Gastrocnemius medialis (tissue), 4 donors: ENCODE results near the gene HSPA12B.

ENCODE experiments used
- CTCF ChIP-seq, 5 experiments: fragments of 450-650 bp in 3 of 5; fragments of 200-600 bp in 2 of 5; sonication (generic) in 2 of 5; IDR thresholded peaks in 4 of 5; conservative IDR thresholded peaks in 1 of 5; 1 replicate in 4 of 5; 2 replicates in 1 of 5; pipeline ENCODE4 v1.5.1; 2016 to 2019; ENCODE audit warnings: antibody characterized with exemption in 5 of 5, mild to moderate bottlenecking in 3 of 5, moderate library complexity in 3 of 5
- POLR2A ChIP-seq, 2 donors: fragments of 450-650 bp; IDR thresholded peaks; one replicate each; pipeline ENCODE4 v1.6.1; 2017; ENCODE audit warnings: antibody characterized with exemption in 2 of 2, mild to moderate bottlenecking in 2 of 2, moderate library complexity in 2 of 2

GRCh38 chr20:3755814-3756480 lies 23.5 kb downstream of the HSPA12B start:
- TF ChIP-seq POLR2A (IDR thresholded peaks at IDR 0.05) (no peak), CTCF (IDR thresholded peaks at IDR 0.05 in 4 of 5, conservative IDR thresholded peaks at IDR 0.05 in 1 of 5) (no peak)
